ENCODE results near the gene NBEA. TPM values are rescaled to one million over a fixed set of nuclear protein-coding genes. Genes with fewer than 3 reads are reported as not detected.

NBEA gene
- total and polyA plus RNA-seq, 2 experiments from 2014 or later: 2.6 to 12.3 TPM

GRCh38 chr13:35554972-35555623, 613.0 kb downstream of the NBEA start:
- Histone ChIP-seq H3K9me3 (ENCODE audit: low read depth) (no peaks in the 10 kb centered on the region), H3K36me3 (replicated peaks; ENCODE audit: insufficient read depth, low read depth) (no peaks in the 10 kb centered on the region), H3K79me2 (no peaks in the 10 kb centered on the region), H3K4me2 (no peak overlapping the region), H3K4me3 (no peak overlapping the region), H3K27ac (no peak overlapping the region), H4K20me1 (ENCODE audit: insufficient read depth, poor library complexity, severe bottlenecking) (no peaks in the 10 kb centered on the region), H3K9me2 (replicated peaks; ENCODE audit: insufficient read depth) (no peaks in the 10 kb centered on the region), H3K4me1 (ENCODE audit: insufficient read depth) (no peaks in the 10 kb centered on the region), H2AFZ (no peak overlapping the region), H3K27me3 (no peaks in the 10 kb centered on the region)
- 87% methylated on average over 3 of the region's 3 CpGs for WGBS (ENCODE audit: low lambda C conversion rate, missing lambda C conversion rate)
- no peak for DNase-seq (ENCODE audit: low spot score)
- no peak for TF ChIP-seq EZH2phosphoT487 (IDR thresholded peaks at IDR 0.05; ENCODE audit: low read depth, severe bottlenecking, unreplicated experiment)
- no peak for TF ChIP-seq CTCF (IDR thresholded peaks at IDR 0.05; ENCODE audit: poor library complexity)

GRCh38 chr13:35557475-35557874, 615.4 kb downstream of the NBEA start:
- no peak overlapping the region for H3K4me2 ChIP-seq
- no peaks in the 10 kb centered on the region for H3K79me2 ChIP-seq
- 80% methylated on average over 3 of the region's 3 CpGs for WGBS (ENCODE audit: low lambda C conversion rate, missing lambda C conversion rate)
- H3K4me1 ChIP-seq (ENCODE audit: insufficient read depth): no peaks in the 10 kb centered on the region
- no peaks in the 10 kb centered on the region for H3K27me3 ChIP-seq
- no peaks in the 10 kb centered on the region for H3K9me3 ChIP-seq (ENCODE audit: low read depth)
- DNase-seq (ENCODE audit: low spot score): no peak
- TF ChIP-seq EZH2phosphoT487 (IDR thresholded peaks at IDR 0.05; ENCODE audit: low read depth, severe bottlenecking, unreplicated experiment) (no peak), CTCF (IDR thresholded peaks at IDR 0.05; ENCODE audit: poor library complexity) (no peak), EZH2 (IDR thresholded peaks at IDR 0.05; ENCODE audit: borderline replicate concordance) (no peak)
- H3K36me3 ChIP-seq (replicated peaks; ENCODE audit: insufficient read depth, low read depth): no peaks in the 10 kb centered on the region
- H2AFZ ChIP-seq: no peak overlapping the region
- H3K27ac ChIP-seq: no peak overlapping the region
- H4K20me1 ChIP-seq (ENCODE audit: insufficient read depth, poor library complexity, severe bottlenecking): no peaks in the 10 kb centered on the region
- H3K9me2 ChIP-seq (replicated peaks; ENCODE audit: insufficient read depth): no peaks in the 10 kb centered on the region
- H3K4me3 ChIP-seq: no peak overlapping the region

GRCh38 chr13:35561540-35561939, 619.5 kb downstream of the NBEA start:
- H3K27ac ChIP-seq: no peak overlapping the region
- H3K27me3 ChIP-seq: no peaks in the 10 kb centered on the region
- no peak overlapping the region for H3K4me2 ChIP-seq
- no peak overlapping the region for H3K4me3 ChIP-seq
- 71% methylated on average over 2 of the region's 2 CpGs for WGBS (ENCODE audit: low lambda C conversion rate, missing lambda C conversion rate)
- no peaks in the 10 kb centered on the region for H3K79me2 ChIP-seq
- TF ChIP-seq EZH2 (IDR thresholded peaks at IDR 0.05; ENCODE audit: borderline replicate concordance): no peak
- no peaks in the 10 kb centered on the region for H3K36me3 ChIP-seq (replicated peaks; ENCODE audit: insufficient read depth, low read depth)
- no peak overlapping the region for H2AFZ ChIP-seq
- H4K20me1 ChIP-seq (ENCODE audit: insufficient read depth, poor library complexity, severe bottlenecking): no peaks in the 10 kb centered on the region
- H3K4me1 ChIP-seq (ENCODE audit: insufficient read depth): no peaks in the 10 kb centered on the region
- no peak for DNase-seq (ENCODE audit: low spot score)
- H3K9me3 ChIP-seq (ENCODE audit: low read depth): no peaks in the 10 kb centered on the region
- H3K9me2 ChIP-seq (replicated peaks; ENCODE audit: insufficient read depth): no peaks in the 10 kb centered on the region

- H2AFZ ChIP-seq: no peak overlapping the region
- H3K36me3 ChIP-seq (replicated peaks; ENCODE audit: insufficient read depth, low read depth): no peaks in the 10 kb centered on the region
- H3K4me3 ChIP-seq: no peak overlapping the region
- no peaks in the 10 kb centered on the region for H4K20me1 ChIP-seq (ENCODE audit: insufficient read depth, poor library complexity, severe bottlenecking)
- H3K4me2 ChIP-seq: no peak overlapping the region
- H3K27ac ChIP-seq: no peak overlapping the region
- DNase-seq (ENCODE audit: low spot score): no peak
- no peak for TF ChIP-seq EZH2 (IDR thresholded peaks at IDR 0.05; ENCODE audit: borderline replicate concordance)
- TF ChIP-seq EZH2phosphoT487 (IDR thresholded peaks at IDR 0.05; ENCODE audit: low read depth, severe bottlenecking, unreplicated experiment): no peak
- no peaks in the 10 kb centered on the region for H3K79me2 ChIP-seq
- 100% methylated on average over 1 of the region's 1 CpG for WGBS (ENCODE audit: low lambda C conversion rate, missing lambda C conversion rate)
- H3K4me1 ChIP-seq (ENCODE audit: insufficient read depth): no peaks in the 10 kb centered on the region
- no peaks in the 10 kb centered on the region for H3K27me3 ChIP-seq
- no peaks in the 10 kb centered on the region for H3K9me2 ChIP-seq (replicated peaks; ENCODE audit: insufficient read depth)
- no peaks in the 10 kb centered on the region for H3K9me3 ChIP-seq (ENCODE audit: low read depth)
These were observed 623.2 kb downstream of the NBEA start for GRCh38 chr13:35565273-35565672.

Measured in hepatocyte (in vitro differentiated cells).